COLO668 (cell line): ENCODE data around the gene MFN2.
"Not testable (repeated sequence)": the region's sequence is repeated elsewhere in the genome, so short reads cannot be mapped to it uniquely, and the experiment has no call there.

Experiments
- DNase-seq: peaks from one replicate; lab custom pipeline; 2025; ENCODE audit not compliant: unreplicated experiment; lab: John Stamatoyannopoulos, UW

Gene MFN2

DNA sequence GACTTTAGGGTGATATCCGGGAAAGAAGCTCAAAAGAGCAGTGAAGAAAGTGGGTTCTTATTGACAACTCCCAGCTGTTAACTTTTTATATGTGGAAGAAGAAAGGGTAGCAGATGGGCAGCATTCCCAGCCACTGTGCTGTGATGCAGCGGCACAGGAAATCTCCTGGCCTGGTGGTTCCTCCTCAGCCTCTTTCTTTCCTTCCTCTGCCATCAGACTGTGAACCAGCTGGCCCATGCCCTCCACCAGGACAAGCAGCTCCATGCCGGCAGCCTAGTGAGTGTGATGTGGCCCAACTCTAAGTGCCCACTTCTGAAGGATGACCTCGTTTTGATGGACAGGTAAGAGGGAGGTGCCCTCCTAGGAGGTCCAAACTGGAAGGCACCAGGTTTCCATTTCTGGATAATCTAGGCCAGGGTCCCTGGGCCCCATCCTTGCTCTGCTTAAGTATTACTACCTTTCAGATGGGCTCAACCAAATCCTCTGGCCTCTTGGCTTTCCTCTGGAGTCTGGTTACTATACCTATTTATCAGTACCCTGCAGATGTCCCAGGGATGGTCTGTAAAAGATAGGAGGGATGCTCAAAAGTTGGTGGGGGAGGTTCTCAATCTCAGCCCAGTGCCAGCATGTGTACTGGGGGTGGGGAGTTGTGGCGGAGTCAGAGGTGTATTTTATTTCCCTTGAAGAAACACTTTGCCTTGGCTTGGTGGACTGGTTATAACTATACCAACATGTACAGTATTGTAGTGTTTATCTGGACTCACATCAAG is 17.0 kb downstream of the MFN2 start:
- DNase-seq, result no peak

- DNase-seq, result no peak
These were observed 18.4 kb downstream of the MFN2 start for GRCh38 chr1:11998636-11999035.

GRCh38 chr1:11999236-11999635 is 19.0 kb downstream of the MFN2 start:
- no peak for DNase-seq

DNA sequence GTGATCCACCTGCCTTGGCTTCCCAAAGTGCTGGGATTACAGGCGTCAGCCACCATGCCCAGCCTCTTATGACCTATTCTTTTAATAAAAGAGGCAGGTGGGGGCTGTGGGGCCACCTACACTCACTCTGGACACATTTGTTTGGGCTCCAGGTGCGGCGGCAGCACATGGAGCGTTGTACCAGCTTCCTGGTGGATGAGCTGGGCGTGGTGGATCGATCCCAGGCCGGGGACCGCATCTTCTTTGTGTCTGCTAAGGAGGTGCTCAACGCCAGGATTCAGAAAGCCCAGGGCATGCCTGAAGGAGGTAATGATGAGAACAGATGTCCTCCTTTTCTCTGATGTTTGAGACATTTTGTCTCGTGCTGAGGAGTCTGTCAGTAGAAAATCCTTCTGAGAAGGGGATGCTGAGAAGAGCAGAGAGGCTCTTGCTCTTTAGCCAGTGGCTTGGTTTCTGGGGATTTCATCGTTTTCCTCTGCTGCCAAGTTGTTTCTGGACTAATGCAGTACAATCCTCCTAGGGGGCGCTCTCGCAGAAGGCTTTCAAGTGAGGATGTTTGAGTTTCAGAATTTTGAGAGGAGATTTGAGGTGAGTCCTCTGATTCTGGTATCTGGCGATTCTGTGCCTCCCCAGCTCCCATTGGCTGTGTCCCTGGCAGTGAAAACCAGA is 21.1 kb downstream of the MFN2 start:
- peak; percentile 31 for DNase-seq

- no peak for DNase-seq
These were observed 21.8 kb downstream of the MFN2 start for GRCh38 chr1:12001996-12002493.

GRCh38 chr1:12003762-12004161 is 23.5 kb downstream of the MFN2 start:
- DNase-seq, result no peak

DNA sequence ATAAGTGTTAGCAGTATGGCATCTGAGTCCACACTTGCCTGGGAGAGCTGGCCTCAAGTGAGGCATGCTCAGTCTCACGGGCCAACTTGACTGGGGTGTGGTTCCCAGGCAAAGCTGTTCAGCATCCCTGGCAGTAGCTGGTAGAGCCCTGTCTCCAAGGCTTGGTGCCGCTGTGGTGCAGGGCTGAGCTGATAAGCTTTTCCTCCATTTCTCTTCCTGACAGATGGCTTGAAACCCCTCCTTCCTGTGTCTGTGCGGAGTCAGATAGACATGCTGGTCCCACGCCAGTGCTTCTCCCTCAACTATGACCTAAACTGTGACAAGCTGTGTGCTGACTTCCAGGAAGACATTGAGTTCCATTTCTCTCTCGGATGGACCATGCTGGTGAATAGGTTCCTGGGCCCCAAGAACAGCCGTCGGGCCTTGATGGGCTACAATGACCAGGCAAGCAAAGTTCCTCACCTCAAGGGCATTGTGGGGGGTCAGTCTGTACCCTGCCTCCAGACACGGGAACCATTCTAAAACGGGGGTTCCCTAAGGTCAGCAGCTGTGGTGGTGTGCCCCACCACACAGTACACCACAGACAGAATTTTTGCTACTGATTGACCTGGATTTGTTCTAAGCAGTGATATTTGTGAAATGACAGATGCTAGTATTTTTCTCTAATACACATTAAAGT is 25.4 kb downstream of the MFN2 start:
- no peak for DNase-seq

GRCh38 chr1:12006167-12006921 is 26.1 kb downstream of the MFN2 start:
- no peak for DNase-seq

- no peak for DNase-seq
These were observed 27.0 kb downstream of the MFN2 start for GRCh38 chr1:12007204-12007603.

DNA sequence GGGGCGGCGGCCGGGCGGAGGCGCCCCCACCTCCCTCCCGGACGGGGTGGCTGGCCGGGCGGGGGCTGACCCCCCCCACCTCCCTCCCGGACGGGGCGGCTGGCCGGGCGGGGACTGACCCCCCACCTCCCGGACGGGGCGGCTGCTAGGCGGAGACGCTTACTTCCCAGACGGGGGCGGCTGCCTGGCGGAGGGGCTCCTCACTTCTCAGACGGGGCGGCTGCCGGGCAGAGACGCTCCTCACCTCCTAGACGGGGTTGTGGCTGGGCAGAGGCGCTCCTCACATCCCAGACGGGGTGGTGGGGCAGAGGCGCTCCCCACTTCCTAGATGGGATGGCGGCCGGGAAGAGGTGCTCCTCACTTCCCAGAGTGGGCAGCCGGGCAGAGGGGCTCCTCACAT is 28.1 kb downstream of the MFN2 start:
- DNase-seq, result not testable (repeated sequence)

DNA sequence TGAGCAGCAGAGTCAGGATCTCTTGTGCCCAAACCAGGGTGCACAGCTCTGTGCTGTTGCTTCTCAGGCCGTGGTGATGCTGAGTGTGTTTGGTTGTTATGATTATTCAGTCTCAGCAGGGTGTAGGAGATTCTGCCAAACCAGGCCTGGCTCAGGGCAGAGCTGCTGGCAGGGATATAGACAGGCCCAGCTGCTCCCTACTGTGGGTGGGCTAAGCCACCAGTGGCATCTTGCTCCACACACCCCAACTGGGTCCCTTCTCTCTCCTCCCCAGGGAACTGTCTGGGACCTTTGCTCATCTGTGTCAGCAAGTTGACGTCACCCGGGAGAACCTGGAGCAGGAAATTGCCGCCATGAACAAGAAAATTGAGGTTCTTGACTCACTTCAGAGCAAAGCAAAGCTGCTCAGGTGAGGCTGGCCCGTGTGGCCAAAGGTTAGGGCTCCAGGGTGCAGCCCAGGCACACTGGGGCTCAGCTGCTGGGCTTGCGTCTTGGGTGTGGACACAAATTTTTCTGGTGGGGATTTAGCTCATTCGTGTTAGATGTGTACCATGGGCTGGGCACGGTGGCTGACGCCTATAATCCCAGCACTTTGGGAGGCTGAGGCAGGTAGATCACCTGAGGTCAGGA is 29.2 kb downstream of the MFN2 start:
- DNase-seq, result no peak

GRCh38 chr1:12010746-12011570 is 30.7 kb downstream of the MFN2 start:
- no peak for DNase-seq

- DNase-seq, result no peak
These were observed 31.8 kb downstream of the MFN2 start for GRCh38 chr1:12011998-12012397.

- no peak for DNase-seq
These were observed 32.5 kb downstream of the MFN2 start for GRCh38 chr1:12012560-12013316.

GRCh38 chr1:12014141-12014991 is 34.1 kb downstream of the MFN2 start:
- DNase-seq, result no peak

- no peak for DNase-seq
These were observed 34.8 kb downstream of the MFN2 start for GRCh38 chr1:12015001-12015491.

DNA sequence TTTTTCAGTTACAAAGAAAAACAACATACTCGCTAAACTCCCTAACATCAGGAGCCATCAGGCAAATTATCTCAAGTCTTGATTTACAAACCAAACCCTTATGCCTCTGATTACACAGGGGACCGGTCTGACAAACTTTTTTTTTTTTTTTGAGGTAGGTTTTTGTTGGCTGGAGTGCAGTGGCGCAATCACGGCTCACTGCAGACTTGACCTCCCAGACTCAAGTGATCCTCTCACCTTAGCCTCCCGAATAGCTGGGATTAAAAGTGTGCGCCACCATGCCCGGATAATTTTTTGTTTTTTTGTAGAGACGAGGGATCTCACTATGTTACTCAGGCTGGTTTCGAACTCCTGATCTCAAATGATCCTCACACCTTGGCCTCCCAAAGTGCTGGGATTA is 35.3 kb downstream of the MFN2 start:
- no peak for DNase-seq

DNA sequence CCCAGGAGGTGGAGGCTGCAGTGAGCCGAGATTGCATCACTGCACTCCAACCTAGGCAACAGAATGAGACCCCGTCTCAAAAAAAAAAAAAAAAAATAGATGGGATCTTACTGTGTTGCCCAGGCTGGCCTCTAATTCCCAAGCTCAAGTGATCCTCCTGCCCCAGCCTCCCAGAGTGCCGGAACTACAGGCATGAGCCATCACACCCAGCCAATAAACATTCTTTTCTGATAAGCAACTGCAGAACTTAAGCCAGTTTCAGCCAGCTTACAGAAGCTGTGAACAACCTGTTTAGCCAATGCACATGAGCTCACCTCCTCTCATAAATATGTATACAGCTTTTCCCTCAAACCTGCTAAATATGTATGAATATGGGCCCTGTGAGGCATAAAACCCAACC is 35.9 kb downstream of the MFN2 start:
- no peak for DNase-seq
